DMS79 treated with DMSO at 0.1 percent for 48 hours (cell line): ENCODE results near the gene BTD.
"Not testable (repeated sequence)": the region's sequence is repeated elsewhere in the genome, so short reads cannot be mapped to it uniquely, and the experiment has no call there.

Experiments used
- DNase-seq: peaks from one replicate; lab custom pipeline; 2025; lab: John Stamatoyannopoulos, UW

Gene BTD

GRCh38 chr3:15601399-15602145, at the start of gene BTD, which contains the start of gene HACL1:
Gene BTD, plus strand, starts transcription at chr3:15601745. Its CDS starts 33,695 bp downstream, at chr3:15635440.
Gene HACL1, minus strand, starts transcription at chr3:15601569. Its CDS starts 106 bp downstream, at chr3:15601463.
- DNase-seq: no peak

DNA sequence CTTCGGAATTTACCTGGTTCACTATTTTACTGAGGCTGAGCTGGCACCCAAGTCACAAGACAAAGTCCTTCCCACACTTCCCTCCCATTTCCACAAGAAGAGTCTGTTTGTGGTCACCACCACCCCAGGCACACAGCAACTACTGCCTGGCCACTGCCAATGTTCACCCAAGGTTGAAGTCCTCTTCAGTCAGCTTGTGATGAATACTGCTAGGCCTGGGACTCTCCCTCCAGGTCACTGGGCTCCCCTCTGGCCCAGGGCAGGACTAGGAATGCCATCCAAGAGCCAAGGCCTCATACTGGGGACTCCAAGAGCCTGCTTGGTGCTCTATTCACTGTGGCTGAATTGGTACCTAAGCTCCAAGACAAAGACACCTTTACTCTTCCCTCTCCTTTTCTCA, 49.6 kb upstream of the BTD start:
- no peak for DNase-seq

DNA sequence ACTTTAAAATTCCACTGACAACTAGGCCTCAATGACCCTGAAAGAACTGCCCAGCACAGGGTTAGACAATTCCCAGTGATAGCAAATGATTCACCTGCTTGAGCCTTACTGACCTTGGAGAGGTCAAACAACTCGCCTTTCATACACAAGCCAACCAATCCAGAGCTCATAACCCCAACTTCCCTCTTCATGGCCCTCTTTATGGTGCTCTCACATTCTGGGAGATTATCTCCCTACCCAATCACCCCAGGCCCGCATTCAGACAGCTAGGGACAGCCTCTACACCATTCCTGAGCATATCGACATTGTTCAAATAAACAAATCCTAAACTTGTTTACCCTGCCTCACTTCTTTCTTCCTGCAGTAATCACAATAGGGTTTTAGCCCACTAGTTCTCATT, 47.8 kb upstream of the BTD start:
- no peak for DNase-seq

GRCh38 chr3:15556512-15556911, 45.0 kb upstream of the BTD start:
- no peak for DNase-seq

DNA sequence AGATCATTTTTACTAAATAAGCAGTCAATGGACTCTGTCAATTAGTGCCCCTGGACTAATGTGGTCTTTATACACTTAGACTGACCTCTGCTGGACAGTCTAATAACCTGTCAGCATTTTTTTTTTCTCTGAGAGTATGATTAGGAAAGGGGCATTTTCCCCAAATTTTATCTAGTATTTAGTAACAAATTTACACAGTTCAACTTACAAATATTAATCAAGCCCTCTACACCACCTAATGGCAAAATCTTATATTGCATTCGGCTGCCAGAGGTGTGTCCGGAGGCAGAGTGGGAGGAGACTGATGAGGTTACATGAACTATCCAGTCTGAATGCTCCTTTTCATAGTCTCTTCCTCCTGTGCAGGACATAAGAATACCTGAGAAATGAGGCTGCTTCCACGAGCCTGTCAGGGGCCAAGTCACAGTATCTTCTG, 44.0 kb upstream of the BTD start:
- DNase-seq: peak; percentile 10

- DNase-seq: no peak
These were observed 43.0 kb upstream of the BTD start for GRCh38 chr3:15558581-15558980.

DNA sequence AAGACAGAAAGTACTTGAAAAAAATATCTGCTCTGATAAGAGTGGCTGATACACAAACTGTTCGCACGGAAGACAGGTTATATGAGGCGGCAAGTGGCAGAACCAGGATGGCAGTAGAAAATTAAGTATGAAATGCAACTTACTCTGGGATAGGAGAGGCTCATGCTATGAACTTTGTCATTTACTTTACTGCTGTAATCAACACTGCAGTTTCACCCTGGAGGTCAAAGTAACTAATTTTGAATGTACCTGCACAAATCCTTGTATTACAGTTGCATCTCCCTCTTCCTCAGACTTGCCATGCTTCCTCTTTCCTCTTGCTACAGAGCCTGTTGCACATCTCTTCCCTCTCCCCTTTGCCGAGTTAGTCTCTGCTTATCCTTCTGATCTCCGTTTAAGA, 39.0 kb upstream of the BTD start:
- DNase-seq: no peak

DNA sequence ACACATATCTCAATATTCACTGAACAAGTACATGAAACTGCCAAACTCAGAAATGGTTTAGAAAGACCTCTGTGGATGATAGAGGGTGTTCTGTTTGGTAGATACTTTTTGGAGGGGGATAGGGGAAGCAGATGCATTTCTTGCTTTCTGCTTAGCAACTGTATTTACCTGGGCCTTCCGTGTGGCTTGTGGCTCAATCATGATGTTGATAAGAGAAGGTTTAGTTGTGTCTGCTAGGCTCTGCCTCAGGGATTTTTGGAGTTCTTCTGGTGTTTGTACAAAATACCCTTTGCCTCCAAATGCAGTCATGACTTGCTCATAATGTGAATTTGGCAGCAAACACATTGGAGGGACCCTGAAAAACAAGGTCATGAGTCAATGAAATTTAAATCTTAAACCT, 38.4 kb upstream of the BTD start:
- DNase-seq: no peak

DNA sequence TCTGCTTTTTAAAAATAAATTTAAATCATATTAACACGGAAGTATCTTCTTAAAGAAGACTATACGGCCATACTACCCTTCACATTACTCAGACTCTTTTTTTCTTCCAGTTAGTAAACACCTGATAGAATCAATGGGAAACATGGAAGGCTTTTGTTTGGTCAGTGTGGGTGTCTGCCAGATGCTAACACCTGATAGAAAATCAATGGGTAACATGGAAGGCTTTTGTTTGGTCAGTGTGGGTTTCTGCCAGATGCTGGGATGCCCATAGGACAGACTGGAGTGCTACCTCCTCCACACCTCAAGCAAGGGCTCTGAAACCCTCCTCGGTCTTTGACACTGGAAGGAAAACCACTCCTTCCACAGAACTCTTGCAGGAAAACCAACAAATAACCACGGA, 29.4 kb upstream of the BTD start:
- no peak for DNase-seq

- DNase-seq: no peak
These were observed 26.1 kb upstream of the BTD start for GRCh38 chr3:15575446-15575845.

GRCh38 chr3:15576475-15576874, 25.1 kb upstream of the BTD start:
- DNase-seq: no peak

- DNase-seq: no peak
These were observed 23.2 kb upstream of the BTD start for GRCh38 chr3:15578289-15578867.

- no peak for DNase-seq
These were observed 22.5 kb upstream of the BTD start for GRCh38 chr3:15579051-15579450.

DNA sequence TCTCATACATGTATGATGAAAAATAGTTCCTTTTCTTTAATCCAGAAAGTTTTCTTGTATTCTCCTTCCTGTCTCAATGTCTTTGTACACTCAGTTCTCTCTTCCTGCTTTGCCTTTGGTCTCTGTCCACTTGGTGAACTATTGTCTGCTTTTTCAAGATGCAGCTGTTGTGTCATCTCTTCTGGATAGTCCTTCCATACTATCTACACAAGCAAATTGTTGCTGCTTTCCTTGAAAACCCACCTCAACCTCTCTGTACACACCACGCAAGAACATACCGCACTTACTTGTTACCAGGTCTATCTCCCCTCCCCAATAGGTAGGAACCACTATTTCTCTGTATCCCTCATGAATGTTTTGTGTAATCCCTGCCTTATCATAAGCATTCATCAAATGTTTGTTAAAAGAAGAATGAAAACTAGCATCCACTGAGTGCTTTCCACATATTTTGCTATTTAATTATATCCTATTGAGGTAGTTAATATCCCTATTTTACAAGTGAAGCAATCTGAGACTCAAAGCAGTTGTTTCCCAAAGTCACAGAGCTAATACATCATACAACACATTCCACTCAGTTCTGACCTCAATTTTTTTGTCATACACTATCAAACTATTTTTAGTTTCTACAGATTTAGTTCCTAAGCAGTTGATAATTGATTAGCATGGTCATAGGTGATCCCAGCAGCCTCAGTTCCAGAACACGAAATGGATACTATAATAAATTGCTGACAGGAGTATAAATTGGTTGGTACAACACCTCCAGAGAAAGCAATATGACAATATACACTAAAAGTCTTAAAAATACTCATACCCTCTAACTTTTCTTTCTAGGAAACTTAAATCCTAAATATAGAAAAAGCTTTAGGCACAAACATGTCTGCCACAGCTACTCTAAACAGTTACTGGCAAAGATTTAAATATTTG, 19.8 kb upstream of the BTD start:
- DNase-seq: no peak

DNA sequence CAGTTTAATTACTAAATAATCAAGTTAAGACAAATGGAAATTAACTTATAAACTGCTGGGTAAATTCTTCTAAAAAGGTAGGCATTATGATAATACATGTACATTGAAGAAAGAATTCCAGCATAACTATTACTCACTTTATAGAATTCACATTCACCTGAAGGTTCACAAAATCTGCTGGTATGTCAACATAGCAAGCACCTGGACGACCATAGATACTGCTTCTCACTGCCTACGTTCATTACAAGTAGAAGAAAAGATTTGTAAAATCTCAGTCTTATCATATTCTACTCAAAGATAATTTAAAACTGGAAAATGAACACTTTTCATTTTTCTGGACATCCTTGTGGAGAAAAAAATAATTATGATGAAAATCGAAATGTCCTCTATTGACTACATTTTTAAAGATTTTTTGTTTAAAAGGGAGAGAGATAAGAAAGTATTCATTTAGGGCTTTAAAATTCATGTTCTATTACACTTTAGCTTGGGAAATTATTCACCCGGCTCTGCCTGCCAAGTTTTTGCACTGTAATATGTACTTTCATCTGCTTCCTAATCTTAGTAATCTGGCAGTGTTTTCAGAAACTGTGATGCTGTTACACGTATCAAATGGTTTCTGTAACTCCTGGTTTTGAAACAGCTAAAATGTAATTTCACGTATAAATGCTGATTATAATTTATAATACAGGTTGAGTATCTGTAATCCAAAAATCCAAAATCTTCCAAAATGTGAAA, 16.3 kb upstream of the BTD start:
- no peak for DNase-seq

GRCh38 chr3:15591242-15591641, 10.3 kb upstream of the BTD start:
- no peak for DNase-seq

GRCh38 chr3:15591928-15592327, 9.6 kb upstream of the BTD start:
- DNase-seq: no peak

DNA sequence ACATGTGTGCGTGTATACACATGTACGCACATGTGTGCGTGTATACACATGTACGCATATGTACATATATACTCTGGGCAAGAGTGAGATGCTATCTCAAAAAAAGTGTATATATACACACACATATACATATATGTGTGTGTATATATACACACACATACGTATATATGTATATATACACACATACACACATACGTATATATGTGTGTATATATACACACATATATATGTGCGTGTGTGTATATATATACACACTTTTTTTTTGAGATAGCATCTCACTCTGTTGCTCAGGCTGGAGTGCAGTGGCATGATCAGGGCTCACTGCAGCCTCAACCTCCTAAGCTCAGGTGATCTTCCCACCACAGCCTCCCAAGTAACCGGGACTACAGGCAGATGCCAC, 8.6 kb upstream of the BTD start:
- DNase-seq: no peak

DNA sequence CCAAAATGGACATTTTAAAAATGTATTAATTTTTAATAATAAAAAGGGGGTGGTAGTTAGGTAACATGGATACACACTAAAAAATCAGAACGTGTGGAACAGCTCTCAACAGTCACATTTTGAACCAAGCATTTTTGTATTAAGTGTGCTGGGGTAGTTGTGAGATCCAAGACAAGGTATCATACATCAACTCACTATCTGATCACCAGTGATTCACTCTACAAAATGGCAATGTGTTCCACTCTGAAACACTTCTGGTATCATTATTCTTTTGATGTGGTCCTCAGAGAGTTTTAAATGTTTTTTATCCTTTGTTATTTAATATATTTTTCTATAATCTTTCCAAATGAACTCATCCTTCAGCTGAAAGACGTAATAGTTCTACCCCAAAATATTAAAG, 5.6 kb upstream of the BTD start:
- no peak for DNase-seq

DNA sequence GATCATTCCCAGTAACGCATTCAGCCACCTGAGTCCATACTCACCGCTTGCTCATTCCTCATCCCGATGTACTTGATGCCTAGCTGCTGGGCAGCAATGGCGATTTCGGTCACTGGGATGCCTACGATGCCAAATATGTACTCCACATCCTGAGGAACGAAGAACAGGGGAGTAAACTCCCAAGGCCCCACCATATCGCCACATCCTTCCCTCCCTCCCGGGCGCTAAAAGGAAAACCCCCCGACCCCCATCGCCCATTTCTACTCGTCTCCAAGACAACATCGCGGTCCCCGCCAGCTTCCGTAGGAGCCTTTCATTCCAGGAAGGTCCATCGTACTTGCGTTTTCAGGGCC, 523 bp upstream of the BTD start:
- no peak for DNase-seq

- DNase-seq: no peak
These were observed 596 bp downstream of the BTD start for GRCh38 chr3:15602146-15602536.

- DNase-seq: not testable (repeated sequence)
These were observed 1.3 kb downstream of the BTD start for GRCh38 chr3:15602816-15603215.
